IPS-18a (cell line): Measurements from ENCODE around the gene MEGF8.
"Not testable (repeated sequence)": the region's sequence is repeated elsewhere in the genome, so short reads cannot be mapped to it uniquely, and the experiment has no call there.

Experiments
- H3K27ac ChIP-seq: one replicate; pipeline ENCODE4 v1.5.1; 2013; ENCODE audit warnings: low read length
- H3K27me3 ChIP-seq: one replicate; pipeline ENCODE4 v1.6.1; 2013; ENCODE audit warnings: mild to moderate bottlenecking, low read length; ENCODE audit not compliant: control insufficient read depth, insufficient read depth
- H3K36me3 ChIP-seq: one replicate; pipeline ENCODE4 v1.6.1; 2013; ENCODE audit warnings: low read depth, low read length; ENCODE audit not compliant: control insufficient read depth
- H3K4me1 ChIP-seq: one replicate; pipeline ENCODE4 v1.6.1; 2013; ENCODE audit warnings: low read depth, low read length; ENCODE audit not compliant: control insufficient read depth
- H3K4me3 ChIP-seq: one replicate; pipeline ENCODE4 v1.5.1; 2013; ENCODE audit warnings: low read length
- H3K9ac ChIP-seq: one replicate; pipeline ENCODE4 v1.6.1; 2013; ENCODE audit warnings: mild to moderate bottlenecking, low read length, moderate library complexity
- H3K9me3 ChIP-seq: one replicate; pipeline ENCODE4 v1.6.1; 2013; ENCODE audit warnings: low read depth, low read length; ENCODE audit not compliant: control insufficient read depth

Gene MEGF8

DNA sequence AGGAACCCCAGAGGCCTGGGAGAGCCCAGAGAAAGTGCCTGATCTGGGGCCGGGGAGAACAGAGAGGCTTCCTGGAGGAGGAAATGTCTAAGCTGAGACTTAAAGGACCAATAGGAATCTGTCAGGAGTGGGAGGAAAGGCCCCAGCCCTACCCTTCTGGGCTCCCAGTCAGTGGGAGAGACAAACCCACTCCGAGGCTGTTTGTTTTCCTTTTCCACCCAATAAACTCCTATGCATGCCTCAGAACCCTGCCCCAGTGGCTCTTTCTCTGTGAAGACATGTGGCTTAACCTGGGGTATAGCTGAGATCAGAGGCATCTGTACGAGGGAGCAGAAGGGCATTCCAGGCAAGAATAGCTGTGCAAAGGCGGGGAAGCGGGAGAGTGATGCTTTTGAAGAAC lies 1.9 kb downstream of the MEGF8 start:
- H3K9me3 ChIP-seq = no peaks in the 10 kb centered on the region
- peaks cover 23% of the 10 kb centered on the region for H3K27me3 ChIP-seq
- no peak overlapping the region for H3K4me3 ChIP-seq
- no peak overlapping the region for H3K9ac ChIP-seq
- H3K36me3 ChIP-seq = no peaks in the 10 kb centered on the region
- no peak overlapping the region for H3K27ac ChIP-seq
- peaks cover 7% of the 10 kb centered on the region for H3K4me1 ChIP-seq

- Histone ChIP-seq H3K27me3 (peaks cover 17% of the 10 kb centered on the region), H3K9ac (no peak overlapping the region), H3K4me3 (no peak overlapping the region), H3K27ac (no peak overlapping the region), H3K4me1 (peaks cover 7% of the 10 kb centered on the region), H3K36me3 (no peaks in the 10 kb centered on the region), H3K9me3 (no peaks in the 10 kb centered on the region)
Observed at GRCh38 chr19:42328106-42328505, 2.7 kb downstream of the MEGF8 start.

DNA sequence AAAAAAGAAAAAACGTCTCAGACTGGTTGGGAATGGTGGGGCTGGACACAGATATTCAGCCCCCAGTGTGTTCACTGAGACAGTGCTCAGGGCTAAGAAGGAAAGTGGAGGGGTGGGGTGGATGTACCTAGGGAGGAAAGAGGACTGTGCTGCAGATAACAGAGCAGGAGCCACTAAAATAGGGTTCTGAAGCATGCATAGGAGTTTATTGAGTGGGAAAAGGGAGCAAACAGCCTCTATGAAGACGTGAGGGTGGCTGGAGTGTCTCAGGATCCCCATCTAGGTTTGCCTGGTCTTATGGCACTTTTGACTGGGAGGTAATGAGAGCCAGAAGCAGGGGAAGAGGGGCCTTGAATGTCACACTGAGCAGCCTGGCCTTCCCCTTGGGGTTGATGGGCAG lies 3.4 kb downstream of the MEGF8 start:
- Histone ChIP-seq H3K27ac (no peak overlapping the region), H3K36me3 (no peaks in the 10 kb centered on the region), H3K9me3 (no peaks in the 10 kb centered on the region), H3K27me3 (peaks cover 10% of the 10 kb centered on the region), H3K9ac (no peak overlapping the region), H3K4me1 (peaks cover 7% of the 10 kb centered on the region), H3K4me3 (no peak overlapping the region)

DNA sequence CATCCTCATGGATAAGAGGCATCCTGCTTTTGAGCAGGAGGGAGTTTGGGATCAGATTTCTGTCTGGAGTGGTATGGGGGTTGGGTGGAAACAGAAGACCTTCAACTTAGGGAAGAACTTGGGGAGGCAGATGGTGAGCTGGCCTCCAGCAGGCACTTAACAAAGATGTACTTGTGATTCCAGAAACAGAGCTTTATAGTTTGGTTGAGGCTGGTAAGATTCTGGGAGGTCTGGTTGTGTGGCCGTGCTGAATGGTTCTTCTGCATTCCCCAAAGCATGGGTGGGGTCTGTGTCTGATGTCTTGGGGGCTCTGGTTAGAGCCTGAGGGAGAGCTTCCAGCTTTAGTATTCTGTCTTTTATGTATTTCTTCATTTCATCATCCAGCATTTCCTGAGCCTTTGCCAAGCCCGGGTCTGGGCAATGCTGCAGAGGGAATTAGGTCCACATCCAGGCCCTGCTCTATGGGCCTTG lies 4.8 kb downstream of the MEGF8 start:
- Histone ChIP-seq H3K36me3 (no peaks in the 10 kb centered on the region), H3K4me3 (no peak overlapping the region), H3K27ac (no peak overlapping the region), H3K27me3 (no peaks in the 10 kb centered on the region), H3K4me1 (peaks cover 7% of the 10 kb centered on the region), H3K9me3 (no peaks in the 10 kb centered on the region), H3K9ac (no peak overlapping the region)

DNA sequence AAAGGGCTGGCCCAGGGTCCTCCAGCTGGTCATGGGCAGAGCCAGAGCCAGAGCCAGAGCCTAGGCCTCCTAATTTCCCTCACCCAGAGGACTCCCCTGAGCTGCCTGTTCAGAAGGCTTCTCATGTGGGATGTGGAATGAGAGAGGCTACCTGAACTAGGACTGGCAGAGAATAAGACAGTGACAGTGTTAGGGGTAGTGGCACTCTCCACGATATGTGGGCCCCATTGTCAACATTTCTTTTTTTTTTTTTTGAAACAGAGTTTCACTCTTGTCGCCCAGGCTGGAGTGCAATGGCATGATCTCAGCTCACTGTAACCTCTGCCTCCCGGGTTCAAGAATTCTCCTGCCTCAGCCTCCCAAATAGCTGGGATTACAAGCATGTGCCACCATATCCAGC lies 5.9 kb downstream of the MEGF8 start:
- not testable (repeated sequence) for H3K36me3 ChIP-seq, H3K9ac ChIP-seq, H3K4me3 ChIP-seq, H3K27ac ChIP-seq, H3K4me1 ChIP-seq, H3K27me3 ChIP-seq, H3K9me3 ChIP-seq

DNA sequence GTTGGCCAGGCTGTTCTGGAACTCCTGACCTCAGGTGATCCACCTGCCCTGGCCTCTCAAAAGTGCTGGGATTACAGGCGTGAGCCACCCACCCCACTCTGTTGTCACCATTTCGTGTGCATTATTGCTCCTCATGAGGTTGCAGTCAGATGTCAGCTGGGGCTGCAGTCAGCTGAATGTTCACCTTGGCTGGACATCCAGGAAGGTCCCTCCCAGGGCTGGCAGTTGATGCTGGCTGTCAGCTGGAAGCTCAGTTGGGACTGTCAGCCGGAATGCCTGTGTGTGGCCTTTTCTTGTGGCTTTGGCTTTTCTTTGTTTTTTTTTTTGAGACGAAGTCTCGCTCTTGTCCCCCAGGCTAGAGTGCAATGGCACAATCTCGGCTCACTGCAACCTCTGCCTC lies 6.6 kb downstream of the MEGF8 start:
- Histone ChIP-seq H3K36me3 (peaks cover 4% of the 10 kb centered on the region), H3K27me3 (no peaks in the 10 kb centered on the region), H3K27ac (no peak overlapping the region), H3K4me3 (no peak overlapping the region), H3K9me3 (no peaks in the 10 kb centered on the region), H3K9ac (no peak overlapping the region), H3K4me1 (no peaks in the 10 kb centered on the region)

DNA sequence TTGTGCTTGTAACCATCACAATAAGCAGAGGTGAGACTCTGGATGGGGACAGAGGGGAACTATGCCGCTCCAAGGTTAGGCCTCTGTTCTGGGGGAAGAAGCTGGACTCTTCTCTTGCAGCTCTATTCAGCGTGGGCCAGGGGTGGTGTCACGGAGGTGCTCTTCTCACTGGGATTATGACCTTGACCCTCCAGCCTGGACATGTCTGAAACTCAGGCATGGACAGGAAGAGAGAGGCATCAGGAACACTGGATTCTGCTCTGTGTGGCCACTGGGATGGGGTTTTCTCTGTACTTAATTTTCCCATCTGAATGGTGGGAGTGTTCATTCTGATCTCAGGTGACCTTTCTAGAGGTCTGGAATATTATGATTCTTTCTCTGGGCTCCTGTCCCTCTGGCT lies 7.6 kb downstream of the MEGF8 start:
- Histone ChIP-seq H3K9me3 (no peaks in the 10 kb centered on the region), H3K4me3 (no peak overlapping the region), H3K4me1 (no peaks in the 10 kb centered on the region), H3K27me3 (no peaks in the 10 kb centered on the region), H3K9ac (no peak overlapping the region), H3K27ac (no peak overlapping the region), H3K36me3 (peaks cover 7% of the 10 kb centered on the region)

DNA sequence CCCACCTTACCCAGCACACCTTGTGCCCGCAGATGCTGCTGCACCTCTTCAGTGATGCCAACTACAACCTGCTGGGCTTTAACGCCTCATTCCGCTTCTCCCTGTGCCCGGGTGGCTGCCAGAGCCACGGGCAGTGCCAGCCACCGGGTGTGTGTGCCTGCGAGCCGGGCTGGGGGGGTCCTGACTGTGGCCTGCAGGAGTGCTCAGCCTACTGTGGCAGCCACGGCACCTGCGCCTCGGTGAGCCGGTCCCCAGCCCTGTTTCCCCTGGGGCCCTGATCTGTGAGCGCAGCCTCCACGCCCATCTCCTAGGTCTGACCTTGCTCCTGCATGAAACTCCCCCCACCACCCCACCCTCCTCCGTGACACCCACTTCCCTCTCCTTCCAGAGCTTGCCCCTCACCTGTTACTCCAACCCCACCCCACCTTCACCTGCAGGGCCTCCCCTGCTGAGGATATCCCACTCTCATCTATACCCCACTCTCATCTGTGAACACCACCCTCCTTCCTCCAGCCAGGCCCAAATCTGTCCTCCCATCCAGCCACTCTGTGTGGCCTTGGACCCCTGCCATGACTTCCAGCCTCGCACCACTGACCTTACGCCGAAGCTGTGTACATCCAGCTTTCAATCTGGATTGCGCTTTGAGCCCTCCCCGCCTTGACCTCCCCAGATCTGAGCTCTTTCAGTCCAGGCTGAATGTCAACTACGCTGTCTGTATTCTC lies 8.7 kb downstream of the MEGF8 start:
- Histone ChIP-seq H3K9ac (no peak overlapping the region), H3K4me1 (no peaks in the 10 kb centered on the region), H3K27ac (no peak overlapping the region), H3K27me3 (no peaks in the 10 kb centered on the region), H3K9me3 (no peaks in the 10 kb centered on the region), H3K4me3 (no peak overlapping the region), H3K36me3 (peaks cover 7% of the 10 kb centered on the region)

GRCh38 chr19:42334697-42335373 lies 9.4 kb downstream of the MEGF8 start:
- Histone ChIP-seq H3K9ac (no peak overlapping the region), H3K27ac (no peak overlapping the region), H3K36me3 (peaks cover 7% of the 10 kb centered on the region), H3K4me1 (no peaks in the 10 kb centered on the region), H3K9me3 (no peaks in the 10 kb centered on the region), H3K4me3 (no peak overlapping the region), H3K27me3 (no peaks in the 10 kb centered on the region)

DNA sequence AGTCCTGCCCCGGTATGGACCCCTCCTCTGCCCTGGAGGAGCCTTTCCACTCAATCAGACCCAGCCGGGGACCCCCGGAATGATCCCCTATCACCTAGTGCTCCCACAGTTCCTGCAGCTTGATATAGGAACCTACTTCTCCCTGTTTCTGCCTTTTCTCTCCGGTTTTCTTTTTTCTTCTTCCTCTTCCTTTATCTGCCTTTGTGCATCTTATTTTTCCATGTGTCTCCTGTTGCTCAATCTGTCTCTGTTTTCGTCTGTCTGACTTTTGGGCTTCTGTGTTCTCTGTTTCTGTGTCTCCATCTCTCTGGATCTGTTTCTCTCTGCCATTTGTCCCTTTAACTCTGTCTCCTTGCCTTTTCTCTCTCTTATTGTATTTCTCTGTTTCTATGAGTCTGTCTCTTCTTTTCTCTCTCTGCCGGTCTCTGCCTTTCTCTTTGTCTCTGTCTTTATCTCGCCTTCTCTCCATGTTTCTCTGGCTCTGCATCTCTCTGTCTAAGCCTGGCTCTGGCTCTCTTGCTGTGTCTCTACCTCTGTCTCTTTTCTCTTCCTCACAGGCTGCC lies 10.0 kb downstream of the MEGF8 start:
- Histone ChIP-seq H3K9me3 (no peaks in the 10 kb centered on the region), H3K9ac (no peak overlapping the region), H3K27me3 (no peaks in the 10 kb centered on the region), H3K4me3 (no peak overlapping the region), H3K4me1 (no peaks in the 10 kb centered on the region), H3K27ac (no peak overlapping the region), H3K36me3 (peaks cover 7% of the 10 kb centered on the region)

DNA sequence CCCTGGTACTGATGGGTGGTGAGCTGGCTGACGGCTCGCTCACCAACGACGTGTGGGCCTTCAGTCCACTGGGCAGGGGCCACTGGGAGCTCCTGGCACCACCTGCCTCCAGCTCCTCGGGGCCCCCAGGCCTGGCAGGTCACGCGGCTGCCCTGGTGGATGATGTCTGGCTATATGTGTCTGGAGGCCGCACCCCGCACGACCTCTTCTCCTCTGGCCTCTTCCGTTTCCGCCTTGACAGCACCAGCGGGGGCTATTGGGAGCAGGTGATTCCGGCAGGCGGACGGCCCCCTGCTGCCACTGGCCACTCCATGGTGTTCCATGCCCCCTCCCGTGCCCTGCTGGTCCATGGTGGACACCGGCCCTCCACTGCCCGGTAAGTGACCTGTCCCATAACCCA lies 10.5 kb downstream of the MEGF8 start:
- Histone ChIP-seq H3K9ac (no peak overlapping the region), H3K27ac (no peak overlapping the region), H3K9me3 (no peaks in the 10 kb centered on the region), H3K27me3 (no peaks in the 10 kb centered on the region), H3K4me3 (no peak overlapping the region), H3K36me3 (peaks cover 7% of the 10 kb centered on the region), H3K4me1 (no peaks in the 10 kb centered on the region)
